ENCODE measurements around the gene ACSM6. TPM values are rescaled to one million over a fixed set of nuclear protein-coding genes. Genes with fewer than 3 reads are reported as not detected.

ACSM6 gene
- total RNA-seq, 1 experiment from 2014 or later, result not detected

DNA sequence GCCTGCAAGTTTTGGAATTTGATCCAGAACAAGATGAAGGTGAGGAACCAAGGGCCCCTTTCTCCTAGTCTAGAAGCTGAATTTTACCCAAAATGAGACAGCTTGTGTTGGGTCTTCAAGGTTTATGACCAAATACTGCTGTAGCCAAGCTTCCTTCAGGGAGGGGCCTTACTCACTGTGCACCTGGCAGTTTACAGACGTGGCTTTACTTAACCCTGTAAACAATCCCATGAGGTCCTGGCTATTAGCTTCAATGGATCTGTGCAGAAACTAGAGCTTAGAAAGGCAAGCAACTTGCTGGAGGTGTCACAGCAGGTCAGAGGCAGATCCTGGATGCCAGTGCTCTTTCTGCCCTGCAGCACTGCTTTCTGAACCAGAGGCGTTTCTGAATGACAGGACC is 50.1 kb downstream of the ACSM6 start:
- no peak for DNase-seq (ENCODE audit: extremely low read depth, low read depth)

DNA sequence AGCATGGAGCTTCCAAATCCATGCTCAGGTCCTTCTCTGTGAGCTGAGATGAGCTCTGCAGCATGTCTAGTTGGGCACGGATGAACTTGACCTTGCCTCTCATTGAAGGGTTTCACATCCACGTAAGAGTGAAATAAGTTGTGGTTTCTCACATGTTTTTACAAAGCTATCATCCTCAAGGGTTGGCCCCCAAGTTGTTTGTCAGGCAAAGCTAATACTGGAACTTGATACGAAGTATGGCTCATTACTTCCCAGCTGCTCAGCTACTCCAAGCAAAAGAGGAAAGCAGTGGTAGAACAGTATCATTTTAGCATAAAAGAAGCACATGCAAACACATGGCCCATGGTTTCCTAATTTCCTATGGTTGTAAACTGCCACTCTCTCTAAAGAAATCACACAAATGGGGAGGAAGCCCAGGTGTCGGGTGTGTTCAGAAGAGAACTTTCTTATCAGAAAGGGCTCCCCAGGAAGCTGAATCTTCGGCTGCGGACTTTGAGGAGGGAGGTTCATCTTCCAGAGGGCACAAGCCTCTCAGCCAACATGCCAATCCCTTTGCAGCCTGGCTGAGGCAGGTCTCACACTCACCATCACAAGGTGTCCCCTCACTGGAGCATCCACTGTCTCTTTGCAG is 51.5 kb downstream of the ACSM6 start:
- no peak for DNase-seq (ENCODE audit: extremely low read depth, low read depth)

DNA sequence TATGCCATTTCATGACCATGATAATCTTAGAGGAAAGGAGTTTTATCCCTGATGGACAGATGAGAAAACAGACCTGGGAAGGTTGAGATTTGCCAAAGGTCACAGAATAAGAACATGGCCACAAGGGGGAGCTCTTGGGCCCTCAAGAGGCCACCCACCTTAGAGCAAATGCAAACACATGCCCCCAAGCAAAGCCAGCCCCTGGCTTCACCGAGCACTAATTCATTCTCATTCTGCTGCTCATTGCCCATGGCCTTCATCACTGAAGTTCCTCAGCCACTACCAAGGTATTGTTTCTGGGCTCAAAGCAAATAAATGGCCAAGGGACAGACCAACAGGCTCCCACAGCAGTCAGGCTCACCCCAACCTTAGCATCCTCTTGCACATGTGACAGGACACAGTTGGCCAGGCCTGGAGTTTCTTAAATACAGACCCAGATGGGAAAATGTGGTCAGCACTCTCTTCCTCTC is 52.6 kb downstream of the ACSM6 start:
- DNase-seq (ENCODE audit: extremely low read depth, low read depth), result peak; percentile 67

DNA sequence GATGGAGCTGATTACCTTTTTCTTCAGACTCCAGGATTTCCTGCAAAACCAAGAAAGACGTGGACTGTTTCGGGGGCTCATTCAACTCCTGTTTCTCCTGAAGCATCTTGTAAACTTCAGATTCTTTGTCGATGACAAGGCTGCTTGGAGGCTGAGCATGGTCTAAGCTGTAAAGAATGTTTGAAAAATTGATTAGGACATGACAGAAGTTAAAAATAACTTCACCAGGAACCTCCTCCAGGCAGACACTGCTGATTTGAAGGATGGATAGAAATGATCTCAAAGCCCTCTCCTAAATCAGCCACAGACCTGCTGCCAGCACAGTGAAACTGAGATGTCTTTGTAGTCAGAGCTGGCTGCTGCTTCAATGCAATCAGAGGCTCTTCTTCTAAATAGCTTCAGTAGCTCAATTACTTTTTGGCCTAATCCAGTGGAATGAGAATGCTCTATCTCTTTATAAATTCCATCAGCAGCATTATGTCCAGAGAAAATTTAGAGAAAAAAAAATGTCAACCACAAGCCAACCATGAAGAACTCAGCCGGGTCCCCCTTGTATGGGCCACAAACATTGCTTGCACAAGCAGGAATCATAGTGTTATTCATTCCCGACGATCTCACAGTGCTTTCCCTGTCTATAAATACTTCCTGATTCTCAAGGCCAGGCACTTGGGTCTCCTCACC is 53.3 kb downstream of the ACSM6 start:
- DNase-seq (ENCODE audit: extremely low read depth, low read depth), result no peak

DNA sequence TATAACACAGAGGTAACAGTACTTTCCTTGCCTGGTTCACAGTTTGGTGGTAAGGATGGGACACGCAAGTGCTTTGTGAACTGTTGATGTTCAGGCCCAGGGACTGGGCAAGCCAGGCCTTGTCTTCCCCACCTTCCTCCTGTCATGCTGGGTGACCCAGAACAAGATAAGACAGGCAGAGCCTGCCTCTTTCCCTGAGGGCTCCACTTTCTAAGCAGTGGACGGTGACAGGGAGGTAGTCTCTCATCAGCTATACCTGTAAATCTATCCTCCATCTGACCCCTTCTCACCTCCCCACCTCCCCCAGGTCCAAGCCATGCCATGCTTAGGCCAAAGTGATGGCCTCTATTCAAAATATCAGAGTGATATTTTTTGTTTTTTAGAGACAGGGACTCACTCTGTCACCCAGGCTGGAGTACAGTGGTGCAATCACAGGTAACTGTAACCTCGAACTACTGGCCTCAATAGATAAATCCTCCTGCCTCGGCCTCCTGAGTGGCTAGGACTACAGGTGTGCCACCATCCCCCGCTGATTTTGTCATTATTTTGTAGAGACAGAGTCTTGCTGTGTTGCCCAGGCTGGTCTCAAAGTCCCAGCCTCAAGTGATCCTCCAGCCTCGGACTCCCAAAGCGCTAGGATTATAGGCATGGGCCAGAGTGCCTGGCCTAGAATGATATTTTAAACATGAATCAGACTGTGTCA is 54.0 kb downstream of the ACSM6 start:
- DNase-seq (ENCODE audit: extremely low read depth, low read depth), result no peak

DNA sequence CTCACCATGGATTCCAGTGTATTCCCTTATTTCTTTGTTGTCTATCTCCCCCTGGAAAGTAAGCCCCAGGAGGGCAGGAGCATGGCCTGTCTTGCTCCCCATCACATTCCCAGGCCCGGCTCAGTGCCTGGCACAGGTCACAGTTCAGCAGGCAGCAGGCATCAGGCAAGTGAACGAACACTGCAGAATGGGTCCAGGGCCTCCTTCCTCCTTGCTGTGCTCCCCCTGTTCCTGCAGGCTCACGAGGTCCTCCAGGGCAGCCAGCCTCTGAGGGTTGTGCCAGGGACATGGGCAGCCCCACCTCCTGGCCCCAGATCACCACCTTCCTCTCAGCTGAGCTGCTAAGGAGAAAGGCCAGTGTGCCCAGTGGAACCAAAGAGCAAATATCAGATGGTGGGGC is 55.0 kb downstream of the ACSM6 start:
- no peak for DNase-seq (ENCODE audit: extremely low read depth, low read depth)

DNA sequence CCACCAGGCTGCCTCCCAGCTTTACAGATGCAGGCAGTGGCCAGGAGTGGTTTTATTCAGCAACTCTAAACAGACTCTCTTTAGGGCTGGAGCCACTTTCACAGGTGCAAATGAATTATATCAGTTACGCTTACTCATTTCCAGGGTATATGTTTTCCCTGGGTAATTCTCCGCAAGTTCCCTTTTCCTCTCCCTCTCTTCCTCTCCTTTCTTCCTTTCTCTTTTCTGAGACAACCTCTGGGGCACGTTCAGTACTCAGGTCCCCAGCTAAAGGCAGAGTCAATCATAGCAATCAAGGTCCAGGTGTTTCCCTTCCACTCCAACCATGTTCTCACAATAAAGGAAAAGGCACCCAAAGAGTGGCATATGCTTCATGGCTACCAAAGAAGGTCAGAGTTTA is 55.4 kb downstream of the ACSM6 start:
- no peak for DNase-seq (ENCODE audit: extremely low read depth, low read depth)

DNA sequence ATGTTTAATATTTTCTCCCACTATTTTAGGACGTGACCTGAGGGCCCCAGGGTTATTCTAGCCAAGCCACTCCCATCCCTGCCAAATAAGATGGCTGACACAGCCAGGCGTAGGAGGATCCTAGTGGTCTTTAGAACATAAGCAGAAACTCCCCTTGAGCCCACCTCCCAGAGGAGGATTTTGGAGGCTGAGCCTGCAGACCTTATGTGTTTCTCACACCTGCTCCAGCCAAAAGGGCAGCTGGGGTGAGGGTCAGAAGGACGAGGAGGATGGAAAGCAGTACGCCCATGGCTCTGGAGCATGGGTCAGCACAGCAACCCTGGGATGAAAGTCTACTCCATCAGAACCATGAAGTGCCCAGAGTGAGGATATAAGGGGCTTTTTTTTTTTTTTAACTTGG is 56.8 kb downstream of the ACSM6 start:
- no peak for DNase-seq (ENCODE audit: extremely low read depth, low read depth)

DNA sequence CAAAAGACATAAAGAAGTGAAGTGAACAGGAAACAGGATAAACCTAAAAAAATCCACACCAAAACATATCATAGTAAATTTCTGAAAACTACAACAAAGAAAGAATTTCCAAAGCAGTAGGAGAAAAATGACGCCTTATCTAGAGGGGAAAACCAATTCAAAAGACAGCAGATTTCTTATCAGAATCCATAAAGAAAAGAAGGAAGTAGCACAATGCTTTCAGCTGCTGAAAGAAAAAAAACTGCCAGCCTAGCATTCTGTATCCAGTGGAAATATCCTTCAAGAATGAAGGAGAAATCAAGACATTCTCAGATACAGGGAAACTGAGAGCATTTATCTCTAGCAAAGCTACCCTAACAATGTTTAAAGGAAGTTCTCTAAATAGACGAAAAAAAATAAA is 59.0 kb downstream of the ACSM6 start:
- no peak for DNase-seq (ENCODE audit: extremely low read depth, low read depth)

DNA sequence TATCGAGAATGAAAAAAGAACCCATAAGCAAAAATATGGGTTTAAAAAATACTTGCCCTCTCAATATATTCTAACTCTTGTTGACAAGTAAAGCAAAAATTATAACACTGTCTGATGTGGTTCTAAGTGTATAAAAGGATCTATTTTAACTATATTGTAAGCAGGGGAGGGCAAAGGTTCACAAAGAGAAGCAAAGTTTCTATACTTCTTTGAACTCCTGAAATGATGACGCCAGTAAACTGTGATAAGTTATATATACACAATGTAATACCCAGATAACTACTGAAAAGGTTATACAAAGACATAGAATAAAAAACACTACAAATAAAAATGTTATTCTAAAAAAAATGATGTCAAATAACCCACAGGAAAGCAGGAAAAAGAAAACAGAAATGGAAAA is 59.6 kb downstream of the ACSM6 start:
- no peak for DNase-seq (ENCODE audit: extremely low read depth, low read depth)

DNA sequence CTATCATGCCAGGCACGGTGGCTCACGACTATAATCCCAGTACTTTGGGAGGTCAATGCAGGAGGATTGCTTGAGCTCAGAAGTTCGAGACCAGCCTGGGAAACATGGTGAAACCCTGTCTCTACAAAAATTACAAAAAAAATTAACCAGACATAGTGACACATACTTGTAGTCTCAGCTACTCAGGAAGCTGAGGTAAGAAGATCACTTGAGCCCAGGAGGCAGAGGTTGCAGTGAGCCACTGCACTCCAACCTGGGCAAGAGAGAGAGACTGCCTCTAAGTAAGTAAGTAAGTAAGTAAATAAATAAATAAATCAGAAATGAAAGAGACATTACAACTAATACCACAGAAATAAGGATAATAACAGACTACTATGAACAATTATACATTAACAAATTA is 60.6 kb downstream of the ACSM6 start:
- DNase-seq (ENCODE audit: extremely low read depth, low read depth), result no peak

DNA sequence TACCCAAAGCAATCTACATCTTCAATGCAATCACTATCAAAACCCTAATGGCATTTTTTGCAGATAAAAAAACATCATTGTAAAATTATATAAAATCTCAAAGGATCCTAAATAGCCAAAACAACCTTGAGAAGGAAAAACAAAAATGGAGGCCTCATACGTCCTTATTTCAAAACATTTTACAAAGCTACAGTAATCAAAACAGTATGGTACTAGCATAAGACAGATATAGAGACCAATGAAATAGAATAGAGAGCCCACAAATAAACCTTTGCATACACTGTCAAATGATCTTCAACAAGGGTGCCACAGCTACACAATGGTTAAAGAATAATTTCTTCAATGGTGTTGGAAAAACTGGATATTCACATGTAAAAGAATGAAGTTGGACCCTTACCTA is 62.2 kb downstream of the ACSM6 start:
- no peak for DNase-seq (ENCODE audit: extremely low read depth, low read depth)

DNA sequence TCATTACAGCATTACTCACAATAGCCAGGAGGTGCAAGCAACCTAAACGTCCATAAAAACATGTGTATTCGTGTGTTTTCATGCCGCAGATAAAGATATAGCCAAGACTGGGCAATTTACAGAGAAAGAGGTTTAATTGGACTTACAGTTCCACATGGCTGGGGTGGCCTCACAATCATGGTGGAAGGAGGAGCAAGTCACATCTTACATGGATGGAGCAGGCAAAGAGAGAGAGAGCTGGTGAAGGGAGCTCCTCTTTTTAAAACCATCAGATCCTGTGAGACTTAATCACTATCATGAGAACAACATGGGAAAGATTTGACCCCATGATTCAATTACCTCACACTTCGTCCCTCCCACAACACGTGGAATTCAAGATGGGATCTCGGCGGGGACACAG is 63.8 kb downstream of the ACSM6 start:
- no peak for DNase-seq (ENCODE audit: extremely low read depth, low read depth)

DNA sequence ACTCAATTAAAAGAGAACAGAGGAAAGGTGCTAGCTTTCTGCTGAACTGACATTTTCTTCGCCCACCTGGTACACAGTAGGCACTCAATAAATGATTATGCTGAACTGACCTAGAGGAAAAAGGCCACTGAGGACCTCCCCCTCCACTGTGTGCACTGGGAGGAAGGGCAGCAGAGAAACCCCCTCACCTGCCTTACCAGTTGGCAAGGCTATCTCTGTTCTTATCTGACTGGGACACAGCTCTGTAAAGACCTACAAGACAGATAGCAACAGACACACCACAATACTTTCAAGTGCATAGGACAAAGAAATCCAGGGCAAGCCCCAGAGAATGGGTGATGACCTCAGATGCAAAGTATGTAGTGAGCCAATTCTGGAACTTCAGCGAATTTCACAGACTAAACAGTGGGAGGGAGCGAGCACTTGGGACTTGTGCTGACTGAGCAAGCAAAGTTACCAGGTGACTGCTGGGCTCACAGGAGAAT is 66.4 kb downstream of the ACSM6 start:
- no peak for DNase-seq (ENCODE audit: extremely low read depth, low read depth)

DNA sequence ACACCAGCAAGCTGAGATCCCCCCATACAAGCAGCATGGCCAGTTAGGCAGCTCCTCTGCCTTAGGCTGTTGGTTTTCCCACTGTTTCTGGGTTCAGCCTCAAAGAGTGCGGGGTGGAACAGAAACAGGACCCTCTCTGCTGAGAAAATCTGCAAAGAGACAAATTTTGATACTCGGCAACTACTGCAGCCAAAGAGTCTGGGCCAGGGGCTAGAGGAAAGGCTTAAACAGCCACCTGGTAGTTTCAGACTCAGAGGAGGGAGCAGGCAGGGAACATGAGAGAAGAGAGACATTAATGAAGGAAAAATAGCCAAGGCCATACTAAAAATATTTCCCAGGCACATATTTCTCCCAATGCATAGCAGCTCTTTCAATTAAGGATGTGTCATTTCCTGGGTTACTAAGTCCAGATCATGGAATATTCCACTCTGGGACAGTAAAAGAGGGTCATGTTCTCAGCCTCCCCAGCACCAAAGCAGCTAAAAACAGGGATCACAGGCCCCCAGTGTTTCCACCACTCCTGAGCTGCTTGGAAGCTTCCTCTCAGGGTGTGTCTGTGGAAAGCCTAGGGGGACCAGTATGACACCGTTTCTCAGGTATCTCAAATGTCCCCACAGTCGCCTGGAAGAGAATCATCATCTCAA is 67.0 kb downstream of the ACSM6 start:
- DNase-seq (ENCODE audit: extremely low read depth, low read depth), result no peak

DNA sequence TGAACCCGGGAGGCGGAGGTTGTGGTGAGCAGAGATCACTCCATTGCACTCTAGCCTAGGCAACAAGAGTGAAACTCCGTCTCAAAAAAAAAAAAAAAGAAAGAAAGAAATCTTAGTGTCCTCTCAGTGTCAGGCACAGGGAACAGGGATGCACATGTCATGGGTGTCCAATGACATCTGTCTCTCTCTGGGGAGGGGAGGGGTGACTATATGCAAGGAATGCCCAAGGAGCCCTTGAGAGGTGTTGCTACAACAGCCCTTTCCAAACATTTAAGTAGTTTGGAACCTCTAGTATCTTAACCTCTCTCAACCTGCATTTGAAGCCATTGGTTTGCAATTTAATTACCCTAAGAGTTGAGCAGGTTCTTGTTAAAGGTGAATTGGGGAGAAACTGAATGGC is 67.9 kb downstream of the ACSM6 start:
- DNase-seq (ENCODE audit: extremely low read depth, low read depth), result no peak

DNA sequence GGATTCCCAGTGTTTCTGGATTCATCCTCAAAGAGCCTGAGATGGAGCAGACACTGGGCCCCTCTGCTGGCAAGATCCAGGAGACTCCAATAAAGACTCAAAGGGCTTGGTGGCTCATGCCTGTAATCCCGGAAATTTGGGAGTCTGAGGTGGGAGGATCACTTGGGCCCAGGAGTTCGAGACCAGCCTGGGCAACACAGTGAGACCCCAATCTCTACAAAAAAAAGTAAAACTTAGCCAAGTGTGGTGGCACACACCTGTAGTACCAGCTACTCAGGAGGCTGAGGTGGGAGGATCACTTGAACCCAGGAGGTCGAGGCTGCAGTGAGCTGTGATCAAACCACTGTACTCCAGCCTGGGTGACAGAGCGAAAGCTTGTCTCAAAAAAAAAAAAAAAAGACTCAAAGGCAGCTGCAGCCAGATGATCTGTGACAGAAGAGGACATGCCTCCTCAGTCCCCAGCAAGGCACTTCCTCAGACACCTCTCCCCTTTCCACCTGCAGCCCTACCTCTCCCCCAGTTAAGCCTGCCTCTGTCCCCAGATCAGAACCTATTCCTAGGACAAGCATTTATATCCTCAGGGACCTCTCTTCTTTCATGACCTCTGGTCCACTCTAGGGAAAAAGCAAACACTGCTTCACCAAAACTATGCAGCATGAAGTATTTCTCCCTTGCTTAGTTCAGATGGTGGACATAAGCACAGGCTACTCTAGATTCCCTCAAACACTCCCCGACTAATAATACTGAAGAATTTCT is 68.9 kb downstream of the ACSM6 start:
- DNase-seq (ENCODE audit: extremely low read depth, low read depth), result no peak

DNA sequence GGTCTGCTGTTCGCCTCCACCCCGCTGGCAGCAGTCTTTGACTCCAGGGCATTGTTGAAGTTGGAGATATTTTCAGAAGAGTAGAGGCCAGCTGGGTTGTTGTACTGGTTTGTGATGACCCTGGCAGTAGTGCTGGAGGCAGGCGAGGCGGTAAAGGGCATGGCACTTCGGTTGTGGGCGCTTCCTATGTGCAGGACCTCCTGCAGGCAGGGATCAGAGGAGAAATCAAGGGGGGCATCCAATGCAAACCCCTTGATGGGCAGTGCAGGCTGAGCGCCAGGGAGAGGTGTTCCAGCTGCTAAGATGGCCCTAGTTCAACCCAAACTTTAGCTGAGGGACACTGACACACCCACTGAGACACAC is 69.8 kb downstream of the ACSM6 start:
- no peak for DNase-seq (ENCODE audit: extremely low read depth, low read depth)

DNA sequence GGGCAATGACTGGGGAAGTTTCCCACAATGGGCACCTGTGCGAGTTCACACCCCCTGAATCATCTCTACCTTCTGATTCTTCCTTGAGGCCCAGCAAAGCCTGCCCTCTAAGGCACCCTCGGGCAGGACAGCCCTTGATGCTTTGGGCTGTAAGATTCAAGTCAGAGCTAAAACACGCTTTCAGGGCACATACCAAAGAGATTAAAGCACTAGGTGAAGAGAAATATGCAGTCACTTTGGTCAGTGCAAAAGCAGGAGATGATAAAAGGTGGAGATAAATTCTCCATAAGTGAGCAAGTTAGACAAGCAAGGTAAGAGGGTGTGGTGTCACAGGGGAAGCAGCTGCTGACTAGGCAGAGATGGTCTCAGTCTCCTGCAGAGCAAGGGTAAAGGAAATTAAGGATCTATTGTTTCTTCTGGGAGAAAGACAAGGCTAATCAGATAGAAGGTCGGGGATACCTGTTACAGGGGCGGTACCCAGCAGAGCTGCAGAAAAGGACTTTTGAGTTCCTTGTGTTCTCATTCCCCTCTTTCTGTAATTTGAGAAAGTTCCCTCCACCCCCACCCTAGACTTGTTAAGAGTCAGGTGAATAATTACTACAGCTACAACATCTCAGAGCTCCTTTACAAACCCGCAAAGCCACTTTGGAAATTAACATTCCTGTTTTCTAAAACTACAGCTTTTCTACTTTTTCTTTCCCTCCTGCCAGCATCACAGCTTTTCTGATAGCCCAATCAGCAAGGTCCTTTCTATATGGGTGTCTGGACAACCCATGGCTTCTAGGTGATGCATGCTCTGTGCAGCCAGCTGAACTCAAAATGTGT is 70.4 kb downstream of the ACSM6 start:
- no peak for DNase-seq (ENCODE audit: extremely low read depth, low read depth)

DNA sequence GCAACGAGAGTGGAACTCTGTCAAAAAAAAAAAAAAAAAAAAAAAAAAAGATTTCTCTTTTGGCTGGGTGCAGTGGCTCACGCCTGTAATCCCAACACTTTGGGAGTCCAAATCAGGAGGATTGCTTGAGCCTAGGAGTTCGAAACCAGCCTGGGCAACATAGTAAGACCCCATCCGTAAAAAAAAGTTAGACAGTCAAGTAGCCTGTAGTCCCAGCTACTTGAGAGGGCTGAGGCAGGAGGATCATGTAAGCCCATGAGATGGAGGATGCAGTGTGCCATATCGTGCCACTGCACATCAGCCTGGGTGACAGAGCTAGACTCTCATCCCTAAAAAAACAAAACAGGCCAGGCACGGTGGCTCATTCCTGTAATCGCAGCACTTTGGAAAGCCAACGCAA is 71.5 kb downstream of the ACSM6 start:
- no peak for DNase-seq (ENCODE audit: extremely low read depth, low read depth)
